Esophagus muscularis mucosa (tissue), 3 donors: ENCODE data around the gene PCDH9.

Source experiments
- CTCF ChIP-seq, 3 experiments: fragments of 200-600 bp in 2 of 3; fragments of 450-650 bp in 1 of 3; sonication (generic) in 2 of 3; IDR thresholded peaks; one replicate each; pipeline ENCODE4 v1.5.1; 2017 to 2019; ENCODE audit warnings: antibody characterized with exemption in 3 of 3, mild to moderate bottlenecking in 2 of 3, moderate library complexity in 1 of 3
- EP300 ChIP-seq: sonication (generic); formaldehyde crosslinking; IDR thresholded peaks from one replicate; pipeline ENCODE4 v1.6.1; 2017; ENCODE audit warnings: antibody characterized with exemption

- TF ChIP-seq CTCF (IDR thresholded peaks at IDR 0.05) (no peak), EP300 (no peak)
Measured at GRCh38 chr13:66896933-66897332, 333.2 kb downstream of the PCDH9 start.
